ENCODE data around the gene CYP3A7.

CYP3A7 gene

GRCh38 chr7:99766484-99767099 is 31.6 kb upstream of the CYP3A7 start:
- Histone ChIP-seq H3K4me1 (ENCODE audit: low read length) (peaks cover 15% of the 10 kb centered on the region), H3K27ac (ENCODE audit: low read length) (no peak overlapping the region), H3K9ac (ENCODE audit: low read length) (no peak overlapping the region), H3K9me2 (replicated peaks; ENCODE audit: insufficient read depth, low read length) (no peaks in the 10 kb centered on the region), H3K79me2 (ENCODE audit: low read length) (no peaks in the 10 kb centered on the region), H3K4me3 (ENCODE audit: low read length) (no peak overlapping the region), H3K36me3 (replicated peaks; ENCODE audit: insufficient read depth, low read length) (no peaks in the 10 kb centered on the region), H3F3A (ENCODE audit: insufficient read depth, low read length) (peaks cover 3% of the 10 kb centered on the region; the same call in 1 of the 2 replicates), H3K4me2 (ENCODE audit: low read depth, low read length) (no peak overlapping the region), H3K27me3 (replicated peaks; ENCODE audit: insufficient read depth, low read length) (peaks cover 39% of the 10 kb centered on the region), H3K9me3 (replicated peaks; ENCODE audit: insufficient read depth, low read length) (no peaks in the 10 kb centered on the region), H4K20me1 (ENCODE audit: insufficient read depth, low read length) (no peaks in the 10 kb centered on the region), H2AFZ (ENCODE audit: low read length) (no peak overlapping the region)
- no peak for DNase-seq
- TF ChIP-seq CTCF (IDR thresholded peaks at IDR 0.05; ENCODE audit: low read length) (no peak), EZH2 (optimal IDR thresholded peaks at IDR 0.05; ENCODE audit: low read depth, low read length) (no peak), EZH2phosphoT487 (IDR thresholded peaks at IDR 0.05; ENCODE audit: low read length) (no peak)

- Histone ChIP-seq H3K4me3 (ENCODE audit: low read length) (no peak overlapping the region), H3K4me1 (ENCODE audit: low read length) (peaks cover 15% of the 10 kb centered on the region), H3K9ac (ENCODE audit: low read length) (no peak overlapping the region), H3K9me3 (replicated peaks; ENCODE audit: insufficient read depth, low read length) (no peaks in the 10 kb centered on the region), H3K36me3 (replicated peaks; ENCODE audit: insufficient read depth, low read length) (no peaks in the 10 kb centered on the region), H3K27me3 (replicated peaks; ENCODE audit: insufficient read depth, low read length) (peaks cover 33% of the 10 kb centered on the region), H3K9me2 (replicated peaks; ENCODE audit: insufficient read depth, low read length) (no peaks in the 10 kb centered on the region), H3K4me2 (ENCODE audit: low read depth, low read length) (no peak overlapping the region), H4K20me1 (ENCODE audit: insufficient read depth, low read length) (no peaks in the 10 kb centered on the region), H3K27ac (ENCODE audit: low read length) (no peak overlapping the region), H2AFZ (ENCODE audit: low read length) (no peak overlapping the region), H3F3A (ENCODE audit: insufficient read depth, low read length) (peaks cover 3% of the 10 kb centered on the region; the same call in 1 of the 2 replicates), H3K79me2 (ENCODE audit: low read length) (no peaks in the 10 kb centered on the region)
- TF ChIP-seq CTCF (IDR thresholded peaks at IDR 0.05; ENCODE audit: low read length) (no peak), EZH2 (optimal IDR thresholded peaks at IDR 0.05; ENCODE audit: low read depth, low read length) (no peak), EZH2phosphoT487 (IDR thresholded peaks at IDR 0.05; ENCODE audit: low read length) (no peak)
- no peak for DNase-seq
These were observed 29.5 kb upstream of the CYP3A7 start for GRCh38 chr7:99764478-99764877.

- TF ChIP-seq EZH2 (optimal IDR thresholded peaks at IDR 0.05; ENCODE audit: low read depth, low read length) (no peak), EZH2phosphoT487 (IDR thresholded peaks at IDR 0.05; ENCODE audit: low read length) (no peak), CTCF (IDR thresholded peaks at IDR 0.05; ENCODE audit: low read length) (no peak)
- no peaks in the 10 kb centered on the region for H4K20me1 ChIP-seq (ENCODE audit: insufficient read depth, low read length)
- no peaks in the 10 kb centered on the region for H3K79me2 ChIP-seq (ENCODE audit: low read length)
- no peak overlapping the region for H3K4me3 ChIP-seq (ENCODE audit: low read length)
- H3K36me3 ChIP-seq (replicated peaks; ENCODE audit: insufficient read depth, low read length), result no peaks in the 10 kb centered on the region
- peaks cover 26% of the 10 kb centered on the region; the same call in 1 of the 2 replicates for H3K27me3 ChIP-seq (replicated peaks; ENCODE audit: insufficient read depth, low read length)
- no peak overlapping the region for H2AFZ ChIP-seq (ENCODE audit: low read length)
- peaks cover 6% of the 10 kb centered on the region for H3K4me1 ChIP-seq (ENCODE audit: low read length)
- H3K9ac ChIP-seq (ENCODE audit: low read length), result no peak overlapping the region
- no peaks in the 10 kb centered on the region for H3K9me3 ChIP-seq (replicated peaks; ENCODE audit: insufficient read depth, low read length)
- DNase-seq, result no peak
- H3K4me2 ChIP-seq (ENCODE audit: low read depth, low read length), result no peak overlapping the region
- peaks cover 3% of the 10 kb centered on the region; the same call in 1 of the 2 replicates for H3F3A ChIP-seq (ENCODE audit: insufficient read depth, low read length)
- no peaks in the 10 kb centered on the region for H3K9me2 ChIP-seq (replicated peaks; ENCODE audit: insufficient read depth, low read length)
- no peak overlapping the region for H3K27ac ChIP-seq (ENCODE audit: low read length)
These were observed 27.8 kb upstream of the CYP3A7 start for GRCh38 chr7:99762680-99763327.
